ENCODE data around the gene ZNF18.

The ZNF18 gene

DNA sequence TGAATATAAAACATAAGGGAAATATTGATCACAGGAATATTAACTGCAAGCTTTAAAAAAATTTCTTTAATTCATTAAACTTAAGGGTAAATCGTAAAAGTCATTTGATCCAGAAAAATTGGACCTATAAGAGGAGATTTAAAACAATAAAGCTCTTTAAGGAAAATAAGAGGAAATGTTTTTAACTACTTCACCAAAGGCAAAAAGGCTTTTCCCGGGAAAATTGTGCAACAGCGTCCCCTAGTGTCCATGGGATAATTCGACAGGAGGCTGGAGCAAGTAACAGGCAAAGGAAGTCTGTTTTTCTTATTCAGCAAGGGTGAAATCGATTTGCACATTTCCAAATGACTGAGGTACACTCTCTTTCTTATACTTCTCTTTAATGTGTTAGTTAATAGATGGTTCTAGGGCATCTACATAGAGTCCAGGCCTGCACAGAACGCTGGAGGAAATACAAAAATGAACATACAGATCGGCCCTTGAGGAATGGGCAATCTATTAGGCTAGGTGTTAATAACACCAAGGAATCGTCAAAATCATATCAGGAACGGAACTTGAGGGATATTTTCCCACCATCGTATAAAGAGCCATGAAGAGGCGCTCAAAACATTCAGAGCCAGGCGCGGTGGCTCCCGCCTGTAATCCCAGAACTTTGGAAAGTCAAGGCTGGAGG, 61.4 kb downstream of the ZNF18 start:
- ChIA-PET CTCF (interaction anchor here (0.5 to 0.6 kb wide), 2 partner anchors 16 to 658 kb away, joined by 3 read pairs; no protein-coding TSS in a partner anchor), POLR2A (no interaction called here)
- DNase-seq (ENCODE audit: extremely low spot score), result peak; percentile 58
- TF ChIP-seq TARDBP (IDR thresholded peaks at IDR 0.05), result no peak
- no peak for TF ChIP-seq ZNF384 (IDR thresholded peaks at IDR 0.05)
- TF ChIP-seq FOXA1 (IDR thresholded peaks at IDR 0.05), result no peak
- no peak for TF ChIP-seq HDGF (IDR thresholded peaks at IDR 0.05; ENCODE audit: borderline replicate concordance)
- TF ChIP-seq NFRKB (IDR thresholded peaks at IDR 0.05), result no peak
- no peak for TF ChIP-seq ARNT (IDR thresholded peaks at IDR 0.05)
- no peak for TF ChIP-seq L3MBTL2 (conservative IDR thresholded peaks at IDR 0.05)
- TF ChIP-seq FOXM1 (IDR thresholded peaks at IDR 0.05; ENCODE audit: borderline replicate concordance), result no peak
- TF ChIP-seq, protein P1, sequence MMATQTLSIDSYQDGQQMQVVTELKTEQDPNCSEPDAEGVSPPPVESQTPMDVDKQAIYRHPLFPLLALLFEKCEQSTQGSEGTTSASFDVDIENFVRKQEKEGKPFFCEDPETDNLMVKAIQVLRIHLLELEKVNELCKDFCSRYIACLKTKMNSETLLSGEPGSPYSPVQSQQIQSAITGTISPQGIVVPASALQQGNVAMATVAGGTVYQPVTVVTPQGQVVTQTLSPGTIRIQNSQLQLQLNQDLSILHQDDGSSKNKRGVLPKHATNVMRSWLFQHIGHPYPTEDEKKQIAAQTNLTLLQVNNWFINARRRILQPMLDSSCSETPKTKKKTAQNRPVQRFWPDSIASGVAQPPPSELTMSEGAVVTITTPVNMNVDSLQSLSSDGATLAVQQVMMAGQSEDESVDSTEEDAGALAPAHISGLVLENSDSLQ (IDR thresholded peaks at IDR 0.05), result no peak
- no peak for TF ChIP-seq FOXK2 (IDR thresholded peaks at IDR 0.05)
- TF ChIP-seq BHLHE40 (IDR thresholded peaks at IDR 0.05; ENCODE audit: borderline replicate concordance), result no peak
- TF ChIP-seq ELF4 (IDR thresholded peaks at IDR 0.05), result no peak
- TF ChIP-seq LEF1 (IDR thresholded peaks at IDR 0.05; ENCODE audit: borderline replicate concordance), result no peak
- TF ChIP-seq SP1 (IDR thresholded peaks at IDR 0.05), result no peak
- no peak for TF ChIP-seq SUZ12 (IDR thresholded peaks at IDR 0.05)

DNA sequence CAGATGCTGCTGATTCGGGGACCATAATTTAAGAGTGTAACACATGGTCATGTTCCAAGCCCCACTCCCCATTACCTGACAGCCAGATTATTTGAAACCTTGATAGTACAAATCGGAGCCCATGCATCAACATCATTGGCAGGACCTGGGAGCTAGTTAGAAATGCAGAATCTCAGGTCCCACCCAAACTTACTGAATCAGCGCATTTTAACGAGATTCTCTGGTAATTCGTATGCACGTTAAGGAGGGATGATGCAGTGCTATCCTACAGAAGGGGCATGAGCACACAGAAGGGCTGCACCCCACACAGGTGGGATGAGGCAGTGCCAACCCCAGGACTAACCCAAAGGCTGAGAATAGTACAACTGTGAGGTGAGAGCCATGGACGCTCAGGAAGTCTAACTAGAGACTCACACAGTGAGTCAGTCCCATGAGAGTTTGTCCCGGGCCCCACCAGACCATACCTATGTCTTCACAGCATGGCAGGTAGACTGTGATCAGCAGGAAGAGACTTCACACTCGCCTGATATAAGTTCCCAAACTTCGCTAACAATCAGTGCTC, 64.9 kb downstream of the ZNF18 start:
- TF ChIP-seq L3MBTL2 (conservative IDR thresholded peaks at IDR 0.05), result no peak
- TF ChIP-seq LEF1 (IDR thresholded peaks at IDR 0.05; ENCODE audit: borderline replicate concordance), result no peak
- TF ChIP-seq BHLHE40 (IDR thresholded peaks at IDR 0.05; ENCODE audit: borderline replicate concordance), result no peak
- no peak for TF ChIP-seq CTBP1 (IDR thresholded peaks at IDR 0.05; ENCODE audit: borderline replicate concordance)
- no peak for TF ChIP-seq FOXM1 (IDR thresholded peaks at IDR 0.05; ENCODE audit: borderline replicate concordance)
- no peak for TF ChIP-seq TARDBP (IDR thresholded peaks at IDR 0.05)
- TF ChIP-seq ARNT (IDR thresholded peaks at IDR 0.05), result no peak
- no peak for TF ChIP-seq ELF4 (IDR thresholded peaks at IDR 0.05)
- TF ChIP-seq HDGF (IDR thresholded peaks at IDR 0.05; ENCODE audit: borderline replicate concordance), result no peak
- DNase-seq (ENCODE audit: extremely low spot score), result no peak
- POLR2A ChIA-PET, result no interaction called here
- CTCF ChIA-PET, result no interaction called here

DNA sequence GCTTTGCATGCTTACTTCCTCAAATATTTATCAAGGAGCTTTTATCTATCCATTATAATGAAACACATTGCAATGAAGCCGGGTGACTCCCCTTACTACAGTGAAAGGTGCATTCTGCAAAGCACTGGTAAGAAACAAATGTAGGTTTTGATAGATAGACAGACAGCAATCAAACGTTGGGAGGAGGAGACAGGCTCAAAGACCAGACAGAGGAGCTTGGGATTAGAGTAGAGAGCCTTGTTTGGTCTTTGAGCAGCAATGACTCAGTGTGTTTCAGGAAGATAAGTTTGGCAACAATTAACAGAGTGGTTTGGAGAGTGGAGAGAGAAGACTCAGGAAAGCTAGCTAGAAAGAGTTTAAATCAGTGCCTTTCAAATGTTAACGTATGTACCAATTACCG, 68.8 kb downstream of the ZNF18 start:
- POLR2A ChIA-PET, result no interaction called here
- CTCF ChIA-PET, result interaction anchor here (0.6 kb wide), 1 partner anchor 57 kb away, joined by 5 read pairs; no protein-coding TSS in a partner anchor

More for the DNA sequence above, 68.8 kb downstream of the ZNF18 start:
- TF ChIP-seq L3MBTL2 (conservative IDR thresholded peaks at IDR 0.05) (no peak), LEF1 (IDR thresholded peaks at IDR 0.05; ENCODE audit: borderline replicate concordance) (no peak), SP1 (IDR thresholded peaks at IDR 0.05) (no peak), FOXK2 (IDR thresholded peaks at IDR 0.05) (no peak), FOXA1 (IDR thresholded peaks at IDR 0.05) (no peak), ZNF384 (IDR thresholded peaks at IDR 0.05) (no peak), HDGF (IDR thresholded peaks at IDR 0.05; ENCODE audit: borderline replicate concordance) (no peak), FOXM1 (IDR thresholded peaks at IDR 0.05; ENCODE audit: borderline replicate concordance) (no peak), TARDBP (IDR thresholded peaks at IDR 0.05) (no peak), NFRKB (IDR thresholded peaks at IDR 0.05) (no peak), CTBP1 (IDR thresholded peaks at IDR 0.05; ENCODE audit: borderline replicate concordance) (no peak), ELF4 (IDR thresholded peaks at IDR 0.05) (no peak)
- no peak for DNase-seq (ENCODE audit: extremely low spot score)

Data from HEK293T (cell line).